Neuronal stem cell (in vitro differentiated cells): Measurements from ENCODE around the gene C14orf119.
A peak's percentile ranks its signal among the peaks of the same experiment; 100 is the strongest.

ENCODE experiments used
- DNase-seq: peaks from one replicate; pipeline ENCODE4 v3.0.0-alpha.2; 2013; ENCODE audit warnings: low spot score
- H2AFZ ChIP-seq: one replicate; pipeline ENCODE4 v1.6.1; 2013; ENCODE audit warnings: mild to moderate bottlenecking, low read length, inconsistent platforms
- H2AK5ac ChIP-seq: 2 replicates; pipeline ENCODE4 v1.6.1; 2013; ENCODE audit warnings: low read depth, mild to moderate bottlenecking, inconsistent platforms, low read length, moderate library complexity, mixed read lengths
- H2BK120ac ChIP-seq: 2 replicates; pipeline ENCODE4 v1.6.1; 2013; ENCODE audit warnings: low read depth, mild to moderate bottlenecking, inconsistent platforms, low read length, moderate library complexity, mixed read lengths
- H2BK12ac ChIP-seq: one replicate; pipeline ENCODE4 v1.6.1; 2013; ENCODE audit warnings: low read length, inconsistent platforms
- H2BK15ac ChIP-seq: 2 replicates; pipeline ENCODE4 v1.6.1; 2013; ENCODE audit warnings: mild to moderate bottlenecking, low read length, inconsistent platforms, mixed read lengths
- H2BK5ac ChIP-seq: one replicate; pipeline ENCODE4 v1.6.1; 2013; ENCODE audit warnings: inconsistent platforms, mild to moderate bottlenecking, low read length, moderate library complexity
- H3K14ac ChIP-seq: one replicate; pipeline ENCODE4 v1.6.1; 2013; ENCODE audit warnings: low read length, inconsistent platforms
- H3K18ac ChIP-seq: 2 replicates; pipeline ENCODE4 v1.6.1; 2013; ENCODE audit warnings: low read length, inconsistent platforms
- H3K23ac ChIP-seq: 2 replicates; pipeline ENCODE4 v1.6.1; 2013; ENCODE audit warnings: low read depth, mild to moderate bottlenecking, mixed read lengths, low read length, inconsistent platforms; ENCODE audit not compliant: poor library complexity
- H3K27ac ChIP-seq: replicated peaks from 3 replicates; pipeline ENCODE4 v1.5.1; 2013; ENCODE audit warnings: low read length, inconsistent platforms
- H3K27me3 ChIP-seq, 3 experiments: 2 replicates each; pipeline ENCODE4 v1.6.1; 2013; ENCODE audit warnings: low read length in 3 of 3, mild to moderate bottlenecking in 2 of 3, inconsistent platforms in 1 of 3, low read depth in 1 of 3, mixed read lengths in 1 of 3, moderate library complexity in 1 of 3; ENCODE audit not compliant: control insufficient read depth in 3 of 3, insufficient read depth in 3 of 3
- H3K36me3 ChIP-seq, 2 donors: replicated peaks in 1 of 2; 2 replicates each; pipeline ENCODE4 v1.6.1; 2013; ENCODE audit warnings: low read length in 2 of 2; ENCODE audit not compliant: control insufficient read depth in 2 of 2, insufficient read depth in 2 of 2
- H3K4ac ChIP-seq: 2 replicates; pipeline ENCODE4 v1.6.1; 2013; ENCODE audit warnings: inconsistent platforms, mild to moderate bottlenecking, low read length, moderate library complexity
- H3K4me1 ChIP-seq, 2 donors: 1 replicate in 1 of 2; 2 replicates in 1 of 2; pipeline ENCODE4 v1.6.1; 2013; ENCODE audit warnings: low read length in 2 of 2, low read depth in 1 of 2; ENCODE audit not compliant: control insufficient read depth in 2 of 2, insufficient read depth in 1 of 2
- H3K4me2 ChIP-seq: one replicate; pipeline ENCODE4 v1.6.1; 2013; ENCODE audit warnings: mild to moderate bottlenecking, low read length, inconsistent platforms; ENCODE audit not compliant: insufficient read depth, poor library complexity, severe bottlenecking
- H3K4me3 ChIP-seq, 2 donors: 2 replicates each; pipeline ENCODE4 v1.5.1; 2013; ENCODE audit warnings: low read length in 2 of 2, mild to moderate bottlenecking in 2 of 2, inconsistent platforms in 1 of 2, moderate library complexity in 1 of 2
- H3K79me1 ChIP-seq: one replicate; pipeline ENCODE4 v1.6.1; 2013; ENCODE audit warnings: low read depth, mild to moderate bottlenecking, inconsistent platforms, low read length, moderate library complexity
- H3K9ac ChIP-seq: one replicate; pipeline ENCODE4 v1.6.1; 2013; ENCODE audit warnings: mild to moderate bottlenecking, low read depth, low read length, inconsistent platforms; ENCODE audit not compliant: poor library complexity
- H3K9me3 ChIP-seq, 2 donors: replicated peaks in 1 of 2; 2 replicates each; pipeline versions ENCODE3 to v1.6.1; 2013; ENCODE audit warnings: low read length in 2 of 2, mild to moderate bottlenecking in 2 of 2, inconsistent platforms in 1 of 2, low read depth in 1 of 2, mixed read lengths in 1 of 2, moderate library complexity in 1 of 2; ENCODE audit not compliant: control insufficient read depth in 2 of 2, insufficient read depth in 1 of 2
- H4K8ac ChIP-seq: one replicate; pipeline ENCODE4 v1.6.1; 2013; ENCODE audit warnings: low read depth, mild to moderate bottlenecking, inconsistent platforms, low read length, moderate library complexity
- H4K91ac ChIP-seq: one replicate; pipeline ENCODE4 v1.6.1; 2013; ENCODE audit warnings: low read length, low read depth, mild to moderate bottlenecking, inconsistent platforms; ENCODE audit not compliant: poor library complexity
- WGBS, 2 donors: extraction: QIAGEN DNeasy Blood & Tissue Kit; methylation state at CpG; one replicate each; pipeline ENCODE4 v1.1.7; 2013; ENCODE audit warnings: missing lambda C conversion rate in 2 of 2, mixed read lengths in 1 of 2; ENCODE audit not compliant: insufficient read length in 2 of 2, insufficient replicate concordance in 1 of 2; ENCODE audit errors: extremely low coverage in 2 of 2; 5-methylcytosine and 5-hydroxymethylcytosine counted together

C14orf119 gene

DNA sequence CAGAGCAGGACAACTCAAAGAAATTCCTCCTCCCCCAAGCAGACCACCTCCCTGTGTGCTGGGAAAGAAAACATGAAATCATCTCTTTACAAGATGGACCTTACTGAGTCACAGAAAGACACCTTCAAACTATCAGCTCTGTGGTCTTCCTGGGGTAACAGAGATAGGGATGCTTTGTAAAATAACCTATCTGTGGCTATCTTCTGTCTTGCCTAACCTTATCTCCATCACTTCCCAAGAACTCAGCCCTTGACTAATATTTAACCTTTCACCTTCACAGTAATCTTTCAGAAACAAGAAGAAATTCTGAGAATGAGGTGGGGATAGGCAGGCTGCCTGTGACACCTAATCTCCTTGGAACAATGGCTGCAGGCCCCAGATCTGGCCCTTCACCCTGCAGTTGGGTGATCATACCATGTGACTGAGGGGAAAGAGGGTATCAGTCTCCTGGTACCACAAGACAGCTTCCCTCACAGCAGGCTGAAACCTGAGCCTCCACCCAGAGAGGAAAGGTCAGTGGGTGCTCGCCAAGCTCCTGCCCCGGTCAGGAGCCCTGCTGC, 51.1 kb downstream of the C14orf119 start:
- H2BK12ac ChIP-seq: no peak overlapping the region
- no peak overlapping the region for H2BK15ac ChIP-seq
- H3K9ac ChIP-seq: no peak overlapping the region
- H3K79me1 ChIP-seq: no peaks in the 10 kb centered on the region
- no peak overlapping the region for H3K4me3 ChIP-seq
- H3K36me3 ChIP-seq: peaks cover 2 to 12% of the 10 kb centered on the region in 2 donors
- H3K23ac ChIP-seq: no peak overlapping the region
- H2BK5ac ChIP-seq: no peak overlapping the region
- H3K27ac ChIP-seq: no peak overlapping the region
- no peak overlapping the region for H2AK5ac ChIP-seq
- H3K14ac ChIP-seq: peak overlapping the region; percentile 14
- H3K4me2 ChIP-seq: no peak overlapping the region
- H3K4me1 ChIP-seq: peaks cover 0 to 7% of the 10 kb centered on the region in 2 donors
- no CpG with 5 or more reads among the region's 2 CpGs for WGBS, 2 donors
- no peak for DNase-seq
- H3K18ac ChIP-seq: no peak overlapping the region
- H4K91ac ChIP-seq: no peak overlapping the region
- no peak overlapping the region for H4K8ac ChIP-seq
- peaks cover 0 to 5% of the 10 kb centered on the region in 2 donors for H3K9me3 ChIP-seq
- no peaks in the 10 kb centered on the region for H3K27me3 ChIP-seq
- no peak overlapping the region for H3K4ac ChIP-seq
- no peak overlapping the region for H2BK120ac ChIP-seq
- no peak overlapping the region for H2AFZ ChIP-seq

DNA sequence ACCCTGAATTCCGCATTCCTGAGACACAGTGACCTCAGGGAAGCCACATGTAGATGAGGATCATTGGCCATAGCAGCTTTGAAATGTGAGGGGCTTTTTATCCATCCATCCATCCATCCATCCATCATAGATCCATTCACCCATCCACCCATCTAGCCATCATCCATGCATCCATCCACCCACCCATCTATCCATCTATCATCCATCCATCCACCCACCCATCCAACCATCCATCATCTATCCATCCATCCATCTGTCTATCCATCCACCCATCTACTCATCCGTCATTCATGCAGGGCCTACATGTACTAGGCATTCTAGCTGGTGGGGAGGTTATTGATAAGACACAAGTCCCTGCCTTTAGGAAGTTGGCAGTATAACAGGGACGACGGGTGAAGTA, 51.7 kb downstream of the C14orf119 start:
- H4K91ac ChIP-seq: peak overlapping the region; percentile 0

DNA sequence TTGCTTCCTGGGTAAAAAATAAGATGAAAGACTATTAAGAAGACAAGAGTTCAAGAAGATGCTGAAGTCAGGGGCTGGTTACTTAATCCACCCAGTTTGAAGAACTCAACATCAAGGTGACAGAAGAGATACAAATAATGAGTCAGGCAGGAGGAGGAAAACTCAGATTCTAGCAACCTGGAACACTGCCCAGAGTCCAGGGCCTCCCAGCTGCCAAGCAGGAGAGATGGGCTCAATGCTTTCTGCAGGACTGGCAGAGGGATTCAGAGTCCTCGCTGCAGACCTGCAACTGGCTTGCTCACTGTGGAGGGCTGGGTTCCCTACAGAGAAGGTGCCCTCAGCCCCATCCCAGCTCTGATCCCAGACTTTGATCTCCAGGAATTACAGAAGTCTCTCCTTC, 52.4 kb downstream of the C14orf119 start:
- H3K4me1 ChIP-seq: peaks cover 0 to 7% of the 10 kb centered on the region in 2 donors
- H3K4me2 ChIP-seq: no peak overlapping the region
- H3K14ac ChIP-seq: no peak overlapping the region
- no peak overlapping the region for H2BK15ac ChIP-seq
- WGBS, 2 donors: no CpG with 5 or more reads among the region's 1 CpG
- H3K4me3 ChIP-seq: no peak overlapping the region
- H3K36me3 ChIP-seq: peaks cover 2 to 10% of the 10 kb centered on the region in 2 donors
- H3K9me3 ChIP-seq: peaks cover 0 to 5% of the 10 kb centered on the region in 2 donors
- no peak for DNase-seq
- no peak overlapping the region for H2BK5ac ChIP-seq
- H3K4ac ChIP-seq: no peak overlapping the region
- no peak overlapping the region for H3K23ac ChIP-seq
- H3K27ac ChIP-seq: no peak overlapping the region
- H2AFZ ChIP-seq: no peak overlapping the region
- no peak overlapping the region for H2BK120ac ChIP-seq
- no peaks in the 10 kb centered on the region for H3K79me1 ChIP-seq
- H3K9ac ChIP-seq: no peak overlapping the region
- no peak overlapping the region for H4K8ac ChIP-seq
- no peaks in the 10 kb centered on the region for H3K27me3 ChIP-seq
- H3K18ac ChIP-seq: no peak overlapping the region
- H2BK12ac ChIP-seq: no peak overlapping the region
- no peak overlapping the region for H2AK5ac ChIP-seq
- H4K91ac ChIP-seq: no peak overlapping the region

More for the DNA sequence above, 51.7 kb downstream of the C14orf119 start:
- Histone ChIP-seq H2AK5ac (no peak overlapping the region), H2BK120ac (no peak overlapping the region), H4K8ac (no peak overlapping the region), H3K27ac (no peak overlapping the region), H3K9me3 (peaks cover 0 to 5% of the 10 kb centered on the region in 2 donors), H3K9ac (no peak overlapping the region), H2BK15ac (no peak overlapping the region), H3K4me2 (no peak overlapping the region), H3K23ac (no peak overlapping the region), H3K14ac (peak overlapping the region; percentile 14), H3K18ac (no peak overlapping the region), H3K4me3 (no peak overlapping the region), H3K36me3 (peaks cover 2 to 12% of the 10 kb centered on the region in 2 donors), H3K4ac (no peak overlapping the region), H3K4me1 (peaks cover 0 to 7% of the 10 kb centered on the region in 2 donors), H3K79me1 (no peaks in the 10 kb centered on the region), H2BK12ac (no peak overlapping the region), H2AFZ (no peak overlapping the region), H3K27me3 (no peaks in the 10 kb centered on the region), H2BK5ac (no peak overlapping the region)
- no CpG with 5 or more reads among the region's 4 CpGs for WGBS, 2 donors
- no peak for DNase-seq

- DNase-seq: no peak
- no peak overlapping the region for H3K18ac ChIP-seq
- H3K27me3 ChIP-seq: no peaks in the 10 kb centered on the region
Measured at GRCh38 chr14:23148591-23149249, 53.4 kb downstream of the C14orf119 start.

More at GRCh38 chr14:23148591-23149249, 53.4 kb downstream of the C14orf119 start:
- WGBS, 2 donors: no CpG with 5 or more reads among the region's 5 CpGs
- Histone ChIP-seq H3K27ac (no peak overlapping the region), H2BK120ac (no peak overlapping the region), H3K4me1 (peaks cover 0 to 9% of the 10 kb centered on the region in 2 donors), H3K23ac (no peak overlapping the region), H2AK5ac (no peak overlapping the region), H2BK15ac (no peak overlapping the region), H3K9me3 (peaks cover 0 to 5% of the 10 kb centered on the region in 2 donors), H3K4me3 (no peak overlapping the region), H3K4ac (no peak overlapping the region), H2BK12ac (no peak overlapping the region), H2BK5ac (no peak overlapping the region), H3K79me1 (no peaks in the 10 kb centered on the region), H4K8ac (no peak overlapping the region), H2AFZ (no peak overlapping the region), H3K36me3 (peaks cover 2 to 6% of the 10 kb centered on the region in 2 donors), H3K9ac (no peak overlapping the region), H4K91ac (no peak overlapping the region), H3K4me2 (no peak overlapping the region), H3K14ac (no peak overlapping the region)
